ENCODE results near the gene LRRC72.

Gene LRRC72

DNA sequence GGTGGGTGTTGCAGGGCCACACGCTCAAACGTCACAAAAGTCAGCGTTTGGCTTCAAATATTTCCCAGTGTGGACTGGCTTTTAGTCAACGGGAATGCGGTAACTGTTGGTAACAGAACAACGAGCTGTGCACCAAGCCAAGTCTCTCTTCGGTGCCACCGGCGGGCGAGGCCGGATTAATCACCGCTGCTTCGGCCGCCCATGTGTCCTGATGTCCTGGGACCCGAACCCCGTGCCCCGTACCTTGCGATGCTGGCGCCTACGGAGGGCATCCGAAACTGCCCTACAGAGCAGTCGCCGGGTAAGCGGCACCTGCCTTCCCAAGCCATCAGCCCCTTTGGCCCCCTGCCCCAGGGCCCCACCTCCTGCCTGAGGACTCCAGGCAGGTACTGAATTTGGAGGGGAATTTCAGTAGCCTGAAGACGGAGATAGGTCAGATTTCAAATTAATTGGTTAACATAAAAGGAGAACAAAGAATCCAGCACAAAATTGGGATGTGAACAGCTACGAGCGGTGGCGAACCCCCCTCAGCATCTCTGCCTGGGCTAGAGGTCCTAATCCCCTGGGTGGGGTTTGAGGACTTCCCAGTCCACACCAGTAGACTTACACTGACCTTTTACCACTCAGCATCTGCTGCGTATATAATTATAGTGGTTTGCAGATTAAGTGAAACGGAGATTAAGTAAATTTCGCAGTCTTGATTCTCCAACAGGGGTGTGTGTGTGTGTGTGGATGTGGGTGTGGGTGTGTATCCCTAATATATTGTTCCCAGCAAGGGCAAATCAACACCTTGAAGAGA, at the start of gene LRRC72:
LRRC72 (plus strand) TSS at position 84 of the 799 bp plus-strand sequence; CDS start at position 212, 128 bp downstream.
- Histone ChIP-seq H3K4me1 (ENCODE audit: control insufficient read depth, insufficient read depth, low read length) (no peaks in the 10 kb centered on the region), H3K9ac (ENCODE audit: low read length) (no peak within 1 kb of the TSS), H3K36me3 (ENCODE audit: control insufficient read depth, insufficient read depth, low read length) (no peaks in the 10 kb centered on the region), H3K27me3 (ENCODE audit: control insufficient read depth, insufficient read depth, low read length) (no peaks in the 10 kb centered on the region), H3K4me3 (ENCODE audit: low read length) (no peak within 1 kb of the TSS), H3K9me3 (ENCODE audit: control insufficient read depth, low read length) (no peaks in the 10 kb centered on the region)

DNA sequence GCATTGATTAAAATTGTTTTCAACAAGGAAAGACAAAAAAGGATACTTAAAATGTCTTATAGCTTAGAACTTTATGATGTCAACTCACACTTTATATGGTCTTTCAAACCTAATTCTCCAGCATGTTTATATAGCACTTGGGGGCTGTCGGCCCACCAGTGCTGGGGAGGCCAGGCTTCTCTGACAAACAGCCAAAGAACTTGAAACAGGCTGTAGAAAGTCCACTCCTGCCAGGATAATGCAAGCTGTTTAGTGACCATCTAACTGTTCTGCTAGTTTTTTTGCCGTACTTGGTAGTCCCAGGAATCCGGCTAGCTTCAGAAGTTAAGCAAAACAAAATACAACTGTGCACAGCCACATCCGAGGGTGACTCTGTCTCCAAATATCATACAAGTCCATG, 47.5 kb upstream of the LRRC72 start:
- Histone ChIP-seq H3K4me1 (ENCODE audit: control insufficient read depth, insufficient read depth, low read length) (no peaks in the 10 kb centered on the region), H3K27me3 (ENCODE audit: control insufficient read depth, insufficient read depth, low read length) (no peaks in the 10 kb centered on the region), H3K9me3 (ENCODE audit: control insufficient read depth, low read length) (no peaks in the 10 kb centered on the region), H3K9ac (ENCODE audit: low read length) (no peak overlapping the region), H3K36me3 (ENCODE audit: control insufficient read depth, insufficient read depth, low read length) (no peaks in the 10 kb centered on the region), H3K4me3 (ENCODE audit: low read length) (no peak overlapping the region)

DNA sequence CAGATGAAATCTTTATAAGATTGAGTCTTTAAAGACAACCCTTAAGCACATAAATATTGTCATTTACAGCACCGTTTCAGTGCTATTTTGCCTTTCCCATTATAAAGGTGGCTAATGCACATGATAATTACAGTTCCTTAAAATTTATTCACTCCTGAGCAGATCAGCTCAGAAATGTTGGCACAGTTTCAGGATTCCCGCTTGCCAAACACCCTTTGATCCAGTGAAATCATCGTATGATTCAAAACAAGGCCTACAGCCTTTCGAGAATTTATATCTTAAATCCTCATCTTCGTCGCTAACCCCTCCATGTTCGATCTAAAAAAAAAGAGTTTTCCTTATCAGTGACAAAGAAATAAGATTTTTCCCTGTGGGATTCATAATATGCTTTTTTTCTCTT, 47.0 kb upstream of the LRRC72 start:
- H3K36me3 ChIP-seq (ENCODE audit: control insufficient read depth, insufficient read depth, low read length): no peaks in the 10 kb centered on the region
- H3K9ac ChIP-seq (ENCODE audit: low read length): no peak overlapping the region
- H3K4me1 ChIP-seq (ENCODE audit: control insufficient read depth, insufficient read depth, low read length): peaks cover 1% of the 10 kb centered on the region
- no peak overlapping the region for H3K4me3 ChIP-seq (ENCODE audit: low read length)
- H3K9me3 ChIP-seq (ENCODE audit: control insufficient read depth, low read length): no peaks in the 10 kb centered on the region
- H3K27me3 ChIP-seq (ENCODE audit: control insufficient read depth, insufficient read depth, low read length): no peaks in the 10 kb centered on the region

DNA sequence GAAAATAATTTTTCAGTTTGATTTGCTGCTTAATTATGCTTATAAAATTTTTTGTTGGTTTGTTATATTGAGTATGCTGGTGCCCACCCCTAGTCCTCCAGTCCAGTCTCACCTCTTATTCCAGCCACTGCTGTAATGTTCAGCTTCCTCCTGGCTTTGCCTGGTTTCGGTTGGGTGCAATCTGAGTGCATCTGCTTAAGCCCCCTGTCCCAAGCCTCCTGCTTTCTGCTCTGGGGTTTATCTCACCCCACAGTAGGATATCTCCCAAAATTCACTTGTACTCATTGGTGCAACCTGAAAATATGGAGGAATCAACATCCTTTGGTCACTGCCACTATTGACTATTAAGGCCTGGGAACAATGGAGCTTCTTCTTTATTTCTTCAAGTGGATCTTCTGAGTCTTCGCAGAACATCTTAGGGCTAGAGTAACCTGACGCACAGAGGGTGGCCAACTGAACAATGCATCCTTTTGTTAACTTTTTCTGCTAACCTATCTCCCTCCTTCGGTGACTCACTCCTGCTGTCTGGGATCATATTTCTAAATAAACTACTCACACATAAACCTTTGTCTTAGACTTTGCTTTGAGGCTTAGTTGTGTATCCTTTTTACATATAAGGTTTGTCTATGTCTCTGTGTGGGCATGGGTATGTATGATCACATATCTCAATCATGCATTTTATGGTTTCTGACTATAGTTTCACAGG, 42.0 kb upstream of the LRRC72 start:
- Histone ChIP-seq H3K4me1 (ENCODE audit: control insufficient read depth, insufficient read depth, low read length) (peaks cover 4% of the 10 kb centered on the region), H3K27me3 (ENCODE audit: control insufficient read depth, insufficient read depth, low read length) (no peaks in the 10 kb centered on the region), H3K9ac (ENCODE audit: low read length) (no peak overlapping the region), H3K9me3 (ENCODE audit: control insufficient read depth, low read length) (no peaks in the 10 kb centered on the region), H3K36me3 (ENCODE audit: control insufficient read depth, insufficient read depth, low read length) (no peaks in the 10 kb centered on the region), H3K4me3 (ENCODE audit: low read length) (no peak overlapping the region)

DNA sequence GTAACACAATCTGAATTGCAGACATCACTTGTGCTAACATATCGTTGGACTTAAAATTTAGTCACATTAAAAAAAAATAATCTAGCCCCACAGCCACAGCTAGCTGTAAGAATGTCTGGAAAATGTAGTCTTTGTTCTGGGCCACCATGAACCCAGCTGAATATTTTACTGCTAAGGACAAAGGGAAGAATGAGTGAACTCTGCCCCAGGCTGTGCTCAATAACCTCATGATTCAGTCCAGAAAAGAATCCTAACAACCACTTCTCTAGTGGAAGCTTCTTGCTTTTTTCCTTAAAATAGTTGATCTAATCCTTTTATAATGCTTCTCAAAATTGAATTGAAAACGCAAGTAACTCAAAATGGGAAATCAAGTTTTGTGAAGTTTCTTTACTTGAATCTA, 35.5 kb upstream of the LRRC72 start:
- H3K4me1 ChIP-seq (ENCODE audit: control insufficient read depth, insufficient read depth, low read length): peaks cover 26% of the 10 kb centered on the region
- no peak overlapping the region for H3K9ac ChIP-seq (ENCODE audit: low read length)
- no peaks in the 10 kb centered on the region for H3K27me3 ChIP-seq (ENCODE audit: control insufficient read depth, insufficient read depth, low read length)
- H3K9me3 ChIP-seq (ENCODE audit: control insufficient read depth, low read length): no peaks in the 10 kb centered on the region
- H3K36me3 ChIP-seq (ENCODE audit: control insufficient read depth, insufficient read depth, low read length): no peaks in the 10 kb centered on the region
- no peak overlapping the region for H3K4me3 ChIP-seq (ENCODE audit: low read length)

DNA sequence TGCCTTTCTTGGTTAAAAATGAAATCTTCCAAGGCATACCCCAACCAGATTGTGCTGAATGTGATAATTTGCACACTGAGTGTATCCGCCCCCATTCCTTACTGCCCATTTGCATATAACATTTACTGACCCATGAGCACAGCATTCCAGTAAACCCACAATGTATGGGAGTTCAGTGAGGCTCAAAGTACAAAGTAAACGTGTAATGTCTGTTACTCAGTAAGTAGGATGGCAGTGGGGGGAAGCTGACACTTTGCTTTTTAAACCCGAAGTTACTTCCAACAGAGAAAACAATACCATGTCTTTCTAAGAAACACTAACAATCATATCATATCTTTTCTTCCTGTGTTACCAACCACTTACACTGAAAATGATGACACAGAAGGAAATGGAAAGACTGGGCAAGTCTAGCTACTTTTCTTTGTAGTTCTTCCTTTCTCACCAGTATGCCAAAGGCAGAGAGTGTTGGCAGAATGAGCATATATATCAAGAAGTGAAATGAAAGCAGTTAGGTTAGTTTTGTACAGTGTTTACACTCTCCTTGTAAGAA, 34.0 kb upstream of the LRRC72 start:
- Histone ChIP-seq H3K27me3 (ENCODE audit: control insufficient read depth, insufficient read depth, low read length) (no peaks in the 10 kb centered on the region), H3K9ac (ENCODE audit: low read length) (no peak overlapping the region), H3K36me3 (ENCODE audit: control insufficient read depth, insufficient read depth, low read length) (no peaks in the 10 kb centered on the region), H3K4me1 (ENCODE audit: control insufficient read depth, insufficient read depth, low read length) (peaks cover 26% of the 10 kb centered on the region), H3K4me3 (ENCODE audit: low read length) (no peak overlapping the region), H3K9me3 (ENCODE audit: control insufficient read depth, low read length) (no peaks in the 10 kb centered on the region)

DNA sequence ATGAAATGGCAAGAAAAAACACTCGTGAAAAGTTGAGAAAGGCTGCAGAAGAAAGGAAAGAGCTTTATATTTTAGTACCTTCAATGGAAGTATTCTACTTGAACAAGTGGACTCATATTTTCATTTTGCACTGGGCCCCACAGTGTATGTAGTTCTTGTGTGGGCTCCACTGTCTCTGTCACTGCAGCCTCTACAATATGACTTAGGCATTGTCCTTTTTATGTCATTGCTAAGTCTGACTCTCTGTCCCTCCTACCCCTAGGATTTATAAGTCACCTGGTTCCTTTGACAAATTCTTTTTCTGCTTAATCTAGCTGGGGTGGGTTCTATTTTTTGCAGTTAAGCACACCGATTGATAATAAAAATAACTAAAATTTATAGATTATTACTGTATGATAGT, 33.4 kb upstream of the LRRC72 start:
- no peak overlapping the region for H3K4me3 ChIP-seq (ENCODE audit: low read length)
- H3K9me3 ChIP-seq (ENCODE audit: control insufficient read depth, low read length): no peaks in the 10 kb centered on the region
- H3K9ac ChIP-seq (ENCODE audit: low read length): no peak overlapping the region
- no peaks in the 10 kb centered on the region for H3K36me3 ChIP-seq (ENCODE audit: control insufficient read depth, insufficient read depth, low read length)
- no peaks in the 10 kb centered on the region for H3K27me3 ChIP-seq (ENCODE audit: control insufficient read depth, insufficient read depth, low read length)
- H3K4me1 ChIP-seq (ENCODE audit: control insufficient read depth, insufficient read depth, low read length): peaks cover 26% of the 10 kb centered on the region

DNA sequence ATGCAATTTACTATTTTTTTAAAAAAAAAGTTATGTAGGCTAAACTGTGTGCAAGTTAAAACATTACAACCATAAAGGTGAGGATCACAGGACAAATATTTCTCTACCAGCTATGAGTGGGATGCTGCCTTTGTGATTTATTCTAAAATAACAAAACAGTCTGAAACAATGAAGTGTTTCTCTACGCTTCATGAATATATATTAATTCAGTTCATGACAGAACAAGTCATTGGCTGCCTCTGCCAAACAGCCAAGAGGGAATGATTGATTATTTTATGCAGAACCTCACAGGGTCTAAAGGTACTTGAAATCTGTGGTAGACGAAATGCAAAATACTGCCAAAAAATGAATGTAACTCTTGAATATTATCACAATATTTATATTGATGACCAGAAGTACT, 32.1 kb upstream of the LRRC72 start:
- Histone ChIP-seq H3K4me3 (ENCODE audit: low read length) (no peak overlapping the region), H3K9ac (ENCODE audit: low read length) (no peak overlapping the region), H3K9me3 (ENCODE audit: control insufficient read depth, low read length) (no peaks in the 10 kb centered on the region), H3K36me3 (ENCODE audit: control insufficient read depth, insufficient read depth, low read length) (no peaks in the 10 kb centered on the region), H3K4me1 (ENCODE audit: control insufficient read depth, insufficient read depth, low read length) (peaks cover 35% of the 10 kb centered on the region), H3K27me3 (ENCODE audit: control insufficient read depth, insufficient read depth, low read length) (no peaks in the 10 kb centered on the region)

DNA sequence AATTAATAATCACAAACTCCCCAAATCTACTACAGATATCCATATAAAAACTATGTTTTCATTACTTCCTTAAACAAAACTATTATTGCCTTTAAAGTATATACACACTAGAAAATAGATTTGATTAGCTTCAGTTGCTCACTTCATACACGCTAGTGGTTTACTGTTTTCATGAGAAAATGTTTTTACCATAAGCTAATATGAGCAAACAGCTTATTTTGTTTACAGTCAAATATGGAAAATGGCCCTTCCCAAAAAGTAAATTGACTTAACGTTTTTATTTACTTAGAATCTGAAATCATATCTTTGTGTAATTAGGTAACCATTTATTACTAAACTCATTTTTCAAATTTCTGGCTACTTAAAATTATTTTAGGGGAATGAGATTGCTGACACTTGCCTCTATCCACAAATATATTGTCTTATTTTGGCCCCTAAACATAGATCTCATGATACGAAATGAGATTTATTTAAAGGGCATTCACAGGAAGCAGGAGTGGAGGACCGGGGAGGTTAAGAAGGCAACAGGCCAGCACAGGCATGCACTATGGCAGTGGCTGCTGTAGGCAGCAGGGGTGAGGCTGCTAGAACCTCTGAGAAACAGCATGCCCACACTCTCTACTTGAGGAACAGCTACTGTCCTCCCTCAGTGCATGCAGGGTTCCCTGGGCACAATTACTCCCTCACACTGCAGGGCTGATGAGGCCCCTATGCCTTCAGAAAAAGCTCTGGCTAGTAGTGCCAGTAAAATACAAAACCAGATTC, 31.5 kb upstream of the LRRC72 start:
- Histone ChIP-seq H3K36me3 (ENCODE audit: control insufficient read depth, insufficient read depth, low read length) (no peaks in the 10 kb centered on the region), H3K9me3 (ENCODE audit: control insufficient read depth, low read length) (no peaks in the 10 kb centered on the region), H3K9ac (ENCODE audit: low read length) (no peak overlapping the region), H3K27me3 (ENCODE audit: control insufficient read depth, insufficient read depth, low read length) (no peaks in the 10 kb centered on the region), H3K4me1 (ENCODE audit: control insufficient read depth, insufficient read depth, low read length) (peaks cover 35% of the 10 kb centered on the region), H3K4me3 (ENCODE audit: low read length) (no peak overlapping the region)

DNA sequence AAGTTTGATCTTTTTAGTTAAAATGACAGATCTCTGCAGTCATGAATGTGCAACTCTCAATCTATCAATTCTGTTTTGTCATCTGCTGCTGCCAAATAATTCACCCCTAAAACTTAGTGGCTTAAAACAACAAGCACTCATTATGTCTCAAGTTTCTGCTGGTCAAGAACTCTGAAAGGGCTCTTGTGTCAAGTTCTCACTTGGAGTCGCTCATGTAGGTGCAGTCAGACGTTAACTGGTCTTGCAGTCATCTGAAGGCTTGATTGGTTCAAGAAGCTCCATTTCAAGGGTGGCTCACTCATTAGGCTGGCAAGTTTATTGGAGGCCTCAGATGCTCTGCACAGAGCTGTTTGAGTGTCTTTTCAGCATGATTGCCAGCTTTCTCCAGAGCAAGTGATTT, 28.5 kb upstream of the LRRC72 start:
- Histone ChIP-seq H3K4me1 (ENCODE audit: control insufficient read depth, insufficient read depth, low read length) (peaks cover 28% of the 10 kb centered on the region), H3K4me3 (ENCODE audit: low read length) (no peak overlapping the region), H3K9ac (ENCODE audit: low read length) (no peak overlapping the region), H3K27me3 (ENCODE audit: control insufficient read depth, insufficient read depth, low read length) (no peaks in the 10 kb centered on the region), H3K36me3 (ENCODE audit: control insufficient read depth, insufficient read depth, low read length) (no peaks in the 10 kb centered on the region), H3K9me3 (ENCODE audit: control insufficient read depth, low read length) (no peaks in the 10 kb centered on the region)

DNA sequence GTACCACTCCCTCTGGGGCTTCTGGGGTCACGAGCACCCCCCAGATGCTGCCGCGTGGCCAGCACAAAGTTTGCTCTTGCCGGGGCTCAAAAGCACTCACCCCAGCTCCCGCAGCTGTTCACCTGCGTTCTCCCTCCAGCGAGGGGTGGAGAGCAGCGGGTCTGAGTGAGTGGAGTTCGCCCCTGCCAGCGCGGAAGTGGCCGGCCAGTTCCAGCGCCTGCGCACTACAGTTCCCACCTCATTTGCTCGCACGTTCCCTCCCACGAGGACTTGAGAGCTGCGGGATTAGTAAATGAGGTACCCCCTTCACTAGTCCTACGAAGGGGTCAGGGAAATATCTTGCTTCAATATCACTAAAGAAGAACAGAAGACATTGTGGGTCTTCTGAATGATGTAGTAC, 24.3 kb upstream of the LRRC72 start:
- no peak overlapping the region for H3K9ac ChIP-seq (ENCODE audit: low read length)
- H3K9me3 ChIP-seq (ENCODE audit: control insufficient read depth, low read length): no peaks in the 10 kb centered on the region
- peaks cover 17% of the 10 kb centered on the region for H3K4me1 ChIP-seq (ENCODE audit: control insufficient read depth, insufficient read depth, low read length)
- H3K36me3 ChIP-seq (ENCODE audit: control insufficient read depth, insufficient read depth, low read length): no peaks in the 10 kb centered on the region
- H3K27me3 ChIP-seq (ENCODE audit: control insufficient read depth, insufficient read depth, low read length): no peaks in the 10 kb centered on the region
- no peak overlapping the region for H3K4me3 ChIP-seq (ENCODE audit: low read length)

DNA sequence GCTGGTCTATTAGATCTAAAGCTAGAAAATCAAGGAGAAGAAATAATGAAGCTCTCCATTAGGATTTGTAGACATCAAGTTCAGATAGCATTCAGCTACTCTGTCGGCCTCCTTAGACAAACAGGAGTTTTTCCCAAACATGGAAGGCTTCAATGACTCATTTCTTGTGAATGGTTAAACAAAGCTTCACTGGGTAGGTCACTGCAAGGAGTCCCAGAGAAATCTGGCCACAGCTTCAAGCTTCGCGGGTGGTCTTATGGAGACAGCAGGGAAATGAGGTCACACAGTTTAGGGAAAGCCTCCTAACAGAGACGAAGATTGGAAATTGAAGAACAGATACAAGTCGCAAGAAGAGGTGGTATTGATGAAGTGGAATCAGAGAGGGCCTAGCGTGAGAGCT, 22.6 kb upstream of the LRRC72 start:
- H3K9ac ChIP-seq (ENCODE audit: low read length): no peak overlapping the region
- no peaks in the 10 kb centered on the region for H3K36me3 ChIP-seq (ENCODE audit: control insufficient read depth, insufficient read depth, low read length)
- H3K27me3 ChIP-seq (ENCODE audit: control insufficient read depth, insufficient read depth, low read length): no peaks in the 10 kb centered on the region
- peaks cover 13% of the 10 kb centered on the region for H3K4me1 ChIP-seq (ENCODE audit: control insufficient read depth, insufficient read depth, low read length)
- no peaks in the 10 kb centered on the region for H3K9me3 ChIP-seq (ENCODE audit: control insufficient read depth, low read length)
- no peak overlapping the region for H3K4me3 ChIP-seq (ENCODE audit: low read length)
